ENCODE data around the gene ADAM8. TPM values are rescaled to one million over a fixed set of nuclear protein-coding genes. Genes with fewer than 3 reads are reported as not detected.
A peak's percentile ranks its signal among the peaks of the same experiment; 100 is the strongest.
"Not testable (repeated sequence)": the region's sequence is repeated elsewhere in the genome, so short reads cannot be mapped to it uniquely, and the experiment has no call there.

Gene ADAM8
- total and polyA plus RNA-seq, 8 donors: 1.9 to 45.3 (median 3.8) TPM

- Histone ChIP-seq H3K9me3 (no peaks in the 10 kb centered on the region), H3K4me1 (peaks cover 0 to 17% of the 10 kb centered on the region in 2 donors), H3K27me3 (peaks cover 0 to 5% of the 10 kb centered on the region in 2 donors), H3K36me3 (peaks cover 0 to 73% of the 10 kb centered on the region in 2 donors), H3K27ac (no peak overlapping the region), H3K4me3 (no peak overlapping the region)
- DNase-seq (no peak), ATAC-seq (no peak)
- TF ChIP-seq CTCF (IDR thresholded peaks at IDR 0.05): no peak
- intact Hi-C loops (cut with DNase I): no loop called here
These were observed 8.8 kb downstream of the ADAM8 start for GRCh38 chr10:133267829-133268228.

GRCh38 chr10:133267293-133267692 lies 9.4 kb downstream of the ADAM8 start:
- peaks cover 0 to 71% of the 10 kb centered on the region in 2 donors for H3K36me3 ChIP-seq
- no peak for ATAC-seq

GRCh38 chr10:133266056-133266795 lies 10.4 kb downstream of the ADAM8 start:
- H3K4me3 ChIP-seq: no peak overlapping the region
- H3K27me3 ChIP-seq: peaks cover 0 to 5% of the 10 kb centered on the region in 2 donors
- ATAC-seq: no peak
- no peak overlapping the region for H3K27ac ChIP-seq
- intact Hi-C loops (cut with DNase I): no loop called here
- H3K36me3 ChIP-seq: peaks cover 0 to 61% of the 10 kb centered on the region in 2 donors
- peaks cover 6 to 26% of the 10 kb centered on the region in 2 donors for H3K4me1 ChIP-seq
- DNase-seq: no peak
- no peaks in the 10 kb centered on the region for H3K9me3 ChIP-seq
- TF ChIP-seq CTCF (IDR thresholded peaks at IDR 0.05): no peak

More at GRCh38 chr10:133267293-133267692, 9.4 kb downstream of the ADAM8 start:
- Histone ChIP-seq H3K4me1 (peaks cover 3 to 22% of the 10 kb centered on the region in 2 donors), H3K4me3 (no peak overlapping the region), H3K27ac (no peak overlapping the region), H3K27me3 (peaks cover 0 to 5% of the 10 kb centered on the region in 2 donors), H3K9me3 (no peaks in the 10 kb centered on the region)
- no peak for DNase-seq
- intact Hi-C loops (cut with DNase I): no loop called here
- TF ChIP-seq CTCF (IDR thresholded peaks at IDR 0.05): no peak

DNA sequence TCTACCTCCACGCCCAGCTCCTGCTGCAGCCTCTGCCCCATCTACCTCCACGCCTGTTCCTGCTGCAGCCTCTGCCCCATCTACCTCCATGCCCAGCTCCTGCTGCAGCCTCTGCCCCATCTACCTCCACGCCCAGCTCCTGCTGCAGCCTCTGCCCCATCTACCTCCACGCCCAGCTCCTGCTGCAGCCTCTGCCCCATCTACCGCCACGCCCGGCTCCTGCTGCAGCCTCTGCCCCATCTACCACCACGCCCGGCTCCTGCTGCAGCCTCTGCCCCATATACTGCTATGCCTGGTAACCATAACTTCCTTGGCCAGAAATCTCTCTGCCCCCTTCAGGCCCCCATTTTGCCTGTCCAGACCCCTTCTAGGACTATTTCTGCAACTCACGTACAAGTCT lies 11.6 kb downstream of the ADAM8 start:
- peaks cover 6 to 38% of the 10 kb centered on the region in 2 donors for H3K4me1 ChIP-seq
- intact Hi-C loops (cut with DNase I); ATAC-seq; H3K9me3 ChIP-seq; H3K27me3 ChIP-seq; H3K27ac ChIP-seq; DNase-seq; H3K4me3 ChIP-seq: not testable (repeated sequence)
- peaks cover 0 to 49% of the 10 kb centered on the region in 2 donors for H3K36me3 ChIP-seq

GRCh38 chr10:133264461-133264860 lies 12.2 kb downstream of the ADAM8 start:
- Histone ChIP-seq H3K4me3 (no peak overlapping the region), H3K36me3 (peaks cover 0 to 43% of the 10 kb centered on the region in 2 donors), H3K9me3 (no peaks in the 10 kb centered on the region), H3K4me1 (peaks cover 10 to 44% of the 10 kb centered on the region in 2 donors), H3K27ac (peak overlapping the region in 1 of 2 donors; percentile 28), H3K27me3 (peaks cover 0 to 5% of the 10 kb centered on the region in 2 donors)
- ATAC-seq: no peak
- intact Hi-C loops (cut with DNase I): no loop called here
- TF ChIP-seq CTCF (IDR thresholded peaks at IDR 0.05): no peak
- peak in 1 of 4 donors; percentile 61 for DNase-seq
